HG03139 (cell line): ENCODE measurements around the gene SMAD5.

ENCODE experiments used
- ATAC-seq: cut with Tn5 transposase; IDR thresholded peaks from one replicate; pipeline ENCODE4 v1.9.1; 2021; ENCODE audit not compliant: unreplicated experiment

Gene SMAD5

GRCh38 chr5:136194576-136194975 lies 61.9 kb downstream of the SMAD5 start:
- ATAC-seq: no peak

GRCh38 chr5:136195971-136196820 lies 63.6 kb downstream of the SMAD5 start:
- no peak for ATAC-seq

GRCh38 chr5:136197462-136198142 lies 65.0 kb downstream of the SMAD5 start:
- no peak for ATAC-seq

GRCh38 chr5:136198453-136198852 lies 65.8 kb downstream of the SMAD5 start:
- ATAC-seq: no peak

- ATAC-seq: no peak
Observed at GRCh38 chr5:136199408-136199807, 66.8 kb downstream of the SMAD5 start.

- ATAC-seq: no peak
Observed at GRCh38 chr5:136200130-136200529, 67.5 kb downstream of the SMAD5 start.

- no peak for ATAC-seq
Observed at GRCh38 chr5:136200761-136201160, 68.1 kb downstream of the SMAD5 start.

- ATAC-seq: no peak
Observed at GRCh38 chr5:136201870-136202269, 69.2 kb downstream of the SMAD5 start.

GRCh38 chr5:136202469-136203205 lies 70.0 kb downstream of the SMAD5 start:
- ATAC-seq: no peak

GRCh38 chr5:136203303-136203922 lies 70.8 kb downstream of the SMAD5 start:
- ATAC-seq: no peak

GRCh38 chr5:136205061-136205702 lies 72.5 kb downstream of the SMAD5 start:
- ATAC-seq: no peak

- no peak for ATAC-seq
Observed at GRCh38 chr5:136205941-136206340, 73.3 kb downstream of the SMAD5 start.

- ATAC-seq: no peak
Observed at GRCh38 chr5:136206361-136206760, 73.7 kb downstream of the SMAD5 start.

GRCh38 chr5:136207631-136208030 lies 75.0 kb downstream of the SMAD5 start:
- no peak for ATAC-seq

- ATAC-seq: no peak
Observed at GRCh38 chr5:136208916-136209315, 76.3 kb downstream of the SMAD5 start.

- ATAC-seq: no peak
Observed at GRCh38 chr5:136209346-136209910, 76.8 kb downstream of the SMAD5 start.

- no peak for ATAC-seq
Observed at GRCh38 chr5:136210259-136210658, 77.6 kb downstream of the SMAD5 start.

- ATAC-seq: no peak
Observed at GRCh38 chr5:136211282-136212040, 78.8 kb downstream of the SMAD5 start.

GRCh38 chr5:136212252-136212721 lies 79.6 kb downstream of the SMAD5 start:
- no peak for ATAC-seq
